Hippocampal formation (tissue), 2 donors: ENCODE measurements around the gene SPEG.

ENCODE experiments used
- DNase-seq, 2 donors: peaks; one replicate each; lab custom pipeline; 2025; lab: John Stamatoyannopoulos, UW

SPEG gene

GRCh38 chr2:219496825-219497494 lies 62.3 kb downstream of the SPEG start:
- no peak for DNase-seq

DNA sequence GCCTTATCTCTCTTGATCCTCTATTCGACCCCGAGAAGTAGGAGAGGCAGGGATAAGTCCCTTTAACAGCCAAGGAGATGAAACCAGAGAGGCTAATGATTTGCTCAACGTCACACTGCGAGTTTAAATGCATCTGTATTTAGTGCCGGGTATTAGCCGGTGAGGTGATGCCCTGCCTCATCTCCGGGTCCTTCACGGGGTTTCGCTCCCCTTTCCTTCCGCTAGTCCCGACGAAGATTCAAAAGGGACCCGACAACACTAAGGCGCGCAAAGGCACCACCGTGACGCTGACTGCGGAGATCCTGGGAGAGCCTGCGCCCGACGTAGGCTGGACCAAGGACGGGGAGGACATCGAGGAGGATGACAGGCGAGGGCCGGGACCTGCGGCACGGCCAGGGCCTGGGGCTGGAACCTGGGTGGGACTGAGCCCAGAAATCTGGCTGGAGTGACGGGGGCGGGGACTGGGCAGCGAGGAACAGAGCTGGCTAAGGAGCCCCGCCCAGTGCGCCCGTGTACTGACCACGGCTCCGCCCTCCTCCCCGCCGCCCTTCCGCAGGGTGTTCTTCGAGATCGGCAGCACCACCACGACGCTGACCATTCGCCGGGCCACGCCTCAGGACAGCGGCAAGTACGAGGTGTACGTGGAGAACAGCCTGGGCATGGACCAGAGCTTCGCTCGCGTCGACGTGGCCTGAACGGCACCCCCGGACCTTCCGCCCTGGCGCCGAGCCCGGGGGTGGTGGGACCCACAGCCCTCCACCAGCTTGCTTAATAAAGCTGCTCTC lies 63.0 kb downstream of the SPEG start:
- DNase-seq = peak; percentile 8 to 22

- peak; percentile 88 to 92 for DNase-seq
Observed at GRCh38 chr2:219498280-219499057, 63.8 kb downstream of the SPEG start, which contains the start of gene GMPPA. Gene GMPPA (plus strand): TSS chr2:219498891. CDS start chr2:219499976, 1,085 bp downstream.

DNA sequence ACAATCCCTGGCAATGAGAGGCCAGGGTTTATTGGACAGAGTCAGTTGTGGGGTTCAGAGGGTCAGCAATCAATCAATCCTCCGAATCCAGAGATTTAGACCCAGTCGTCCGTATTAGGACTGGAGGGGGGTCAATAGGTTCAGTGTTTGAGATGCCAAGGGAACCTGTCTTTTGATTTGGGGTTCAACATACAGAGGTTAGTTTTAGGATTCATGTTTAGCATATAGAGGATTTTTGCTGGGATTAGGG lies 64.3 kb downstream of the SPEG start:
- DNase-seq = no peak

DNA sequence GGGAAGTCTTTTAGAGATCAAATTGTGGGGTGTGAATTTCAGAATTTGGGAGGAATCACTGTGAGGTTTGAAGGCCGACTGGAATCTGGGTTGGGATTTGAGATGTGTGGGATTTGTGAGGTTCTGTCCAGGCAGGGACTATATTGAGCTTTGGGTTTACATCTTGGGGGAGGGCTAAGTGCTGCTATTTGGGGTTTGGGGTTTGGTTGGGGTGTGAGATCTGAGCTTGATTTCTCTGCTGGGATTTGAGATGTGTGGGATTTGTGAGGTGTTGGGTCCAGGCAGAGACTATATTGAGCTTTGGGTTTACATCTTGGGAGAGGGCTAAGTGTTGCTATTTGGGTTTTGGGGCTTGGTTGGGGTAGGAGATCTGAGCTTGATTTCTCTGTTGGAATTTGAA lies 64.9 kb downstream of the SPEG start:
- no peak for DNase-seq

DNA sequence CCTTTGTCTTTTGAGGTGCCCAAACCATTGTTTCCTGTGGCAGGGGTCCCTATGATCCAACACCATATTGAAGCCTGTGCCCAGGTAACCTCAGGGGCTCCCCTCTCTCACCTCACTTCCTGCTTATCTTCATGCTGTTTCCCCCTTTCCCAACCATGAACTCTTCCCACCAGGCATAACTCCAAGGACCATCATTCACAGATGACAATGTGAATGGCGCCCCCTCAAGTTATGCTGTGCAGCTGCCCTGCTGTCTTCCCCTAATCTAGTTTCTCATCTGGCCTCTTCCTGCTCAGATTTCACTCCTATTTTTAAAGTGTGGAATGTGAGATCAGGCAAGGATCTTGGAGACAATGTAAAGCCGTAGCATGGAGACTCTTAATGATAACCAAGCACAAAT lies 65.5 kb downstream of the SPEG start:
- no peak for DNase-seq

- no peak for DNase-seq
Observed at GRCh38 chr2:219501849-219502248, 67.2 kb downstream of the SPEG start.

- DNase-seq = no peak
Observed at GRCh38 chr2:219502618-219503017, 68.0 kb downstream of the SPEG start.

GRCh38 chr2:219505585-219505984 lies 70.9 kb downstream of the SPEG start:
- no peak for DNase-seq

GRCh38 chr2:219506153-219506801 lies 71.6 kb downstream of the SPEG start:
- no peak for DNase-seq

GRCh38 chr2:219506802-219507526 lies 72.3 kb downstream of the SPEG start:
- DNase-seq = no peak

DNA sequence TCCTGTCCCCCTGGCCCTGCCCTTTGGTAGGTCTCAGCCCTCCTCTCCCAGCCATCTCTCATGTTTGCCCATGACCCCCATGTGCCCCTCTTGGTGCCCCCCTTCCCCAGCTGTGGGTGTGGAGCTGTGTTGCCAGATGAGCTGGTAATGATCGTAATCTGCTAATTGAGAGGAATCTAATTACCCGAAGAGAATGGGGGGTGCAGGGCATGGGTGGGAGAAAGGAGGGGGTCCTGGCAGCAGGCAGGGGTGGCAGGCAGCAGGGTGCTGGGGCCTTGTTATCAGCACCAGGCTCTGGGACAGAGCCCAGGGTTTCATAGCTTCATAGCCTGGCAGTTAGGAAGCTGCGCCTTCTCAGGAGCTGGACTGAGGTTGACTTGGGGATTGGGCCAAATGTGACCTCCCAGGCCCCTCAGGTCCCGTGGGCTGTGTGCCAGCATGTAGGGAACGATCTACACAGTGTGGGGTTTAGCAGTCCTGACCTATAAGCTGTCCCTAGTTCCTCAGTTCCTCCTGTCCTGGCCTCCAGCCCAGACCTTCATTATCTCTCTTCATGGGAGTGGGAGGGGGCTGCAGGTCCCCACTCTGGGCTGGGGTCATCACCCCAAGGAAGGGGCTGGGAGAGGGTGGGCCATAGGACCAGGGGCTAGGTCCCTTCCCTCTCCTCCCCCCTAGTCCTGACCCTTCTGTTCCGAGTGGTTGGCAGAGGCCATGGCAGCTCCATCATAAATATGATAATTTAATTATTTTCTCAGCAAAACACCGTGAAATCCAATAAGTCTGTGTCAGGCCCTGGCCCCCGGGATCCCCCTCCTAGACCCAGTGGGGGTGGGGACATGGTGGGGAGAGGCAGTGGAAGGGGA lies 73.2 kb downstream of the SPEG start:
- no peak for DNase-seq

GRCh38 chr2:219508444-219508734 lies 73.7 kb downstream of the SPEG start:
- no peak for DNase-seq

DNA sequence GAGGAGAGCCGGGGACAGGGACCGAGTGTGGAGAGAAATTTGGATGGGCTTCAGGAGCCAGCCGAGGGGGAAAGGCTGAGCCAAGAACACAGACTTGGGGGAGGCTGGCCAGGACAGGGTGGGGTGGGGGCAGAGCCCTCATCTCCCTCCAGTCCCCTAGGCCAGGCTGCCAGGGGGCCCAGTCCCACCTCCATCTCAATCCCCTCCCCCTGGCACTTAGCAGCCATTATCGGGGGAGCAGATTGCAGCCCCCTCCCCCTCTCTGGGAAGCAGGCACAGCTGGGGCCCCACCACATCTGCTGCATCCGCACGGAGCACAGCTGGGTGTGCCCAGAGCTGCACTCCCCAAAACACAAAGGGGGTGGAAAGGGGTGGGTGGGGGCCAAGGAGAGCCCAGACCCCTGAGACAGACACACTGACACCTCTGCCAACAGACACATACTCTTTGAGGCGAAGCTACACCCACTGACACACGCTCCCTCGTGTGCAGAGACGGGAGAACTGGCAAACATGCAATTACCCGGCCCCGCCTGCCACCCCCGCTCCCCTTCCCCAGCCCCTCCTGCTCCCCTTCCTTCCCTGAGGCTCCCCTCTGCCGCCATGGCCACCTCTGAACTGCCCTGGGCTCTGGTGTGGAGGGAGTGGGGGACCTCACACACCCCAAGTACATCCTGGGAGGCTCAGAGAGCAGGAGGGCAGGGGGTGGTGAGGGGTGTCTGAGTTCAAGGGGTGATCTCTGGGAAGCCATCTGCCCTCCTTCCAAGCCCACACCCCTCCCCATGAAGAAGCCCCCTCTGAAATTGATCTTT lies 74.5 kb downstream of the SPEG start:
- no peak for DNase-seq

- peak; percentile 38 to 57 for DNase-seq
Observed at GRCh38 chr2:219509780-219510511, 75.3 kb downstream of the SPEG start.

- no peak for DNase-seq
Observed at GRCh38 chr2:219510512-219511135, 76.0 kb downstream of the SPEG start.

DNA sequence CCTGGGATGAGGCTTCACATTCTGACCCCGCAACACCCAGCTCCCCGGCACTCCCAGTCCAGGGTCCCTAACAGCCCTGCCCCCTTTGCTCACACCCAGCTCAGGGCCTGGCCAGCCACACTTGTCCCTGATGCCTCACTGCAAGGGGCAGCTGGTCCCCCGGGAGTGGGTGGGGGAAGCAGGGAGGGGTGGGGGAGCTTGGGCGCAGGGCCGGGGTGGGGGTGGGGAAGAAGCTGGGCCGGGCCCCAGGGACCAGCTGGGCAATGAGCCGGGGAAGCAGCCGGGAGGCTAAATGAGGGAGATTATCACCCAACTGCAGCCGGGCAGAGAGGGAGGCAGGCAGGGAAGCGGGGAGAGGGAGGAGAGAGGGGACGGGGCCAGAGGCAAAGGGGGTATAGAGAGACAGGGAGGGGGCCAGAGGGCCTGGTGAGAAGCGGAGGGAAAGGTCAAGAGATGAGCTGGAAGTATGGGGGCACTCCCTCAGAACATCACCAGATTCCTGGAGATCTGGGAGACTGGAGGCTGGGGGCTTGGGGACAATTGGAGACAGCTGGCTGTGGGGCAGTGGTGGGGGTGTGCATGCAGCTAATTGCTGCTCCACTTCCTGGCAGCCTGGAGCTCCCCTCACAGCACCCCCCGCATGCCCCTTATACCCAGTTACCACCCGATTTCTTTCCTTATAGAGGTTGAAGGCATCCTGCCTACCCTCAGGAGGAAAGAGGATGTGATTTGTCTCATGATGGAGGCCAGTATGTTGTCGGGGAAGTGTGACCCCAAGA lies 77.1 kb downstream of the SPEG start:
- no peak for DNase-seq

GRCh38 chr2:219512524-219513216 lies 78.0 kb downstream of the SPEG start:
- DNase-seq = no peak
